K562 (cell line): ENCODE measurements around the gene GPSM3. TPM values are rescaled to one million over a fixed set of nuclear protein-coding genes. Genes with fewer than 3 reads are reported as not detected.

Experiments
- ARID2 ChIP-seq: fragments of 450-650 bp; IDR thresholded peaks from 2 replicates; pipeline ENCODE4 v1.6.1; 2017; ENCODE audit warnings: antibody characterized with exemption, mild to moderate bottlenecking
- CCAR2 ChIP-seq: fragments of 200-400 bp; formaldehyde crosslinking; IDR thresholded peaks from 2 replicates; pipeline ENCODE4 v1.6.1; 2017; ENCODE audit warnings: mild to moderate bottlenecking, low read depth, low read length
- ELF1 ChIP-seq: fragments of 200-800 bp; sonication (Bioruptor generic); IDR thresholded peaks from 2 replicates; pipeline ENCODE4 v1.6.1; 2016; ENCODE audit warnings: missing genetic modification characterization, missing compliant biosample characterization
- FOXJ3 ChIP-seq: sonication (generic); formaldehyde crosslinking; IDR thresholded peaks from 2 replicates; pipeline ENCODE4 v1.4.0; 2020; ENCODE audit warnings: mild to moderate bottlenecking, missing genetic modification reagents
- FOXM1 ChIP-seq, 2 experiments: fragments of 450-650 bp in 1 of 2; sonication (generic) in 1 of 2; formaldehyde crosslinking in 1 of 2; IDR thresholded peaks; 2 replicates each; pipeline versions ENCODE4 v1.6.1 to v1.9.0; 2017 to 2022; ENCODE audit warnings: low read depth in 2 of 2, mild to moderate bottlenecking in 2 of 2, missing genetic modification reagents in 1 of 2, moderate library complexity in 1 of 2
- HDAC8 ChIP-seq: fragments of 450-650 bp; IDR thresholded peaks from 2 replicates; pipeline ENCODE4 v1.6.1; 2016; ENCODE audit warnings: mild to moderate bottlenecking, missing genetic modification characterization, moderate library complexity, missing compliant biosample characterization
- IRF2 ChIP-seq: sonication (generic); formaldehyde crosslinking; IDR thresholded peaks from 2 replicates; pipeline ENCODE4 v1.8.1; 2022; ENCODE audit warnings: mild to moderate bottlenecking, missing genetic modification reagents
- L3MBTL2 ChIP-seq: fragments of 450-650 bp; IDR thresholded peaks from 2 replicates; pipeline ENCODE4 v1.6.1; 2016; ENCODE audit warnings: mild to moderate bottlenecking, moderate library complexity
- NFXL1 ChIP-seq: fragments of 450-650 bp; formaldehyde crosslinking; IDR thresholded peaks from 2 replicates; pipeline ENCODE4 v1.4.0; 2021; ENCODE audit warnings: mild to moderate bottlenecking
- PREB ChIP-seq: sonication (generic); formaldehyde crosslinking; IDR thresholded peaks from 2 replicates; pipeline ENCODE4 v1.8.1; 2023; ENCODE audit warnings: mild to moderate bottlenecking, missing genetic modification reagents
- RBM34 ChIP-seq: fragments of 200-400 bp; formaldehyde crosslinking; IDR thresholded peaks from 2 replicates; pipeline ENCODE4 v1.6.1; 2018; ENCODE audit warnings: low read length, borderline replicate concordance; ENCODE audit not compliant: insufficient read depth
- SP1 ChIP-seq: sonication (generic); formaldehyde crosslinking; IDR thresholded peaks from 2 replicates; pipeline ENCODE4 v1.8.1; 2022; ENCODE audit warnings: mild to moderate bottlenecking, missing genetic modification reagents
- ZNF3 ChIP-seq: fragments of 250-450 bp; sonication (Bioruptor Pico); IDR thresholded peaks from 2 replicates; pipeline ENCODE4 v1.5.0; 2021; ENCODE audit warnings: mild to moderate bottlenecking, moderate library complexity
- ZNF512 ChIP-seq: IDR thresholded peaks from 2 replicates; pipeline ENCODE4 v1.6.1; 2016; ENCODE audit warnings: missing genetic modification characterization, missing compliant biosample characterization
- ZSCAN29 ChIP-seq: fragments of 450-650 bp; IDR thresholded peaks from 2 replicates; pipeline ENCODE4 v1.6.1; 2017
- polyA plus RNA-seq, 8 experiments: library from polyadenylated mRNA; depleted of rRNA in 4 of 8; stranded (reverse) in 5 of 8; unstranded in 3 of 8; fragments of >200 nt; fragmentation: Nextera tagmentation in 2 of 8; fragmentation: Illumina TruSeq in 1 of 8; extraction: Ambion mirVana in 2 of 8; extraction: Trizol in 1 of 8; gene quantifications; 2 replicates each; pipeline versions ENCODE4 v1.2.1 to v1.2.3, GENCODE V29; 2011 to 2014; ENCODE audit warnings: inconsistent platforms in 1 of 8, missing spikeins in 1 of 8
- total RNA-seq, 7 experiments: library from RNA; depleted of rRNA in 6 of 7; stranded (reverse); fragments of >200 nt in 6 of 7; fragmentation: Illumina TruSeq in 2 of 7; extraction: Trizol in 2 of 7; gene quantifications; 2 replicates each; pipeline versions ENCODE4 v1.2.1 to v1.2.3, GENCODE V29; 2011 to 2021; ENCODE audit warnings: low replicate concordance in 1 of 7
- TF ChIP-seq, protein P1 (sequence below): fragments of 250-450 bp; sonication (Bioruptor Pico); IDR thresholded peaks from 2 replicates; pipeline ENCODE4 v1.4.0; 2020; ENCODE audit warnings: mild to moderate bottlenecking, moderate library complexity
- TF ChIP-seq, protein P2 (sequence below): sonication (generic); formaldehyde crosslinking; IDR thresholded peaks from 2 replicates; pipeline ENCODE4 v1.4.0; 2020; ENCODE audit warnings: mild to moderate bottlenecking, missing genetic modification reagents
- TF ChIP-seq, protein P3 (sequence below): fragments of 450-650 bp; formaldehyde crosslinking; IDR thresholded peaks from 2 replicates; pipeline ENCODE4 v1.4.0; 2022; ENCODE audit warnings: missing genetic modification characterization

The GPSM3 gene
- total and polyA plus RNA-seq, 9 of the 15 experiments (the other 6 are each of a cell fraction or from before 2014, with no cell fraction given): 5.3 to 42.6 (median 24.4) TPM

DNA sequence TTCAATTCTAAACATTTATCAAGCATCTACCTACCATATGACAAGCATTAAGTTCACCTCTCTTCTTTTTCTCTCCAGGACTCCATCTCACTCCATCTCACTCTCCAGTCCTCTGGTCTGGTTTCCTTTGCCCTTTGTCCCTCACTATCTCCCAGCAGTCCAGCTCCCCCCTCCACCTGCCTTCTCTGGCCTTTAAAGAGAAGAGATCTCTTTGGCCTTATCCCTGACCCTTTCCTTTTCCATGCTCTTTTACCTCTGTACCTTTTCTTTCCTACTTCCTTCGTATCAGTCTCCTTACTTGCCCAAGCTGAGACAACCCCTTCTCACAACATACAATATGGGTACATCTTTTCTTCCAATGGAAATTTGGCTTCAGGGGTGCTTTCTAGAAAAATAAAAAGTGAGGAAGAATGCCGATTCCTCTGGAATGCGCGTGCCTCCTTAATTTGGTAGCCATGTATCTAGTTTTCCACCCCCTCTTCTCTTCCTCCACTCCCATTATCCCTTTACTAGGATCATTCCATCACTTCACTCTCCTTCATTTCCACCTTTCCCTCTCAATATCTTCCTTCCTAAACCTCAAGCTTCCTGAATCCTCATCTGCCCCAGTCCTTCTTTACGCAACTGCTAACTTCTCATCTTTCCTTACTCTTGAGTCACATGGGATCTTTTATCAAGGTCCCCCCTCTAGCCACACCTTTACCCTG is 15.8 kb downstream of the GPSM3 start (continued):
- TF ChIP-seq, protein P1, sequence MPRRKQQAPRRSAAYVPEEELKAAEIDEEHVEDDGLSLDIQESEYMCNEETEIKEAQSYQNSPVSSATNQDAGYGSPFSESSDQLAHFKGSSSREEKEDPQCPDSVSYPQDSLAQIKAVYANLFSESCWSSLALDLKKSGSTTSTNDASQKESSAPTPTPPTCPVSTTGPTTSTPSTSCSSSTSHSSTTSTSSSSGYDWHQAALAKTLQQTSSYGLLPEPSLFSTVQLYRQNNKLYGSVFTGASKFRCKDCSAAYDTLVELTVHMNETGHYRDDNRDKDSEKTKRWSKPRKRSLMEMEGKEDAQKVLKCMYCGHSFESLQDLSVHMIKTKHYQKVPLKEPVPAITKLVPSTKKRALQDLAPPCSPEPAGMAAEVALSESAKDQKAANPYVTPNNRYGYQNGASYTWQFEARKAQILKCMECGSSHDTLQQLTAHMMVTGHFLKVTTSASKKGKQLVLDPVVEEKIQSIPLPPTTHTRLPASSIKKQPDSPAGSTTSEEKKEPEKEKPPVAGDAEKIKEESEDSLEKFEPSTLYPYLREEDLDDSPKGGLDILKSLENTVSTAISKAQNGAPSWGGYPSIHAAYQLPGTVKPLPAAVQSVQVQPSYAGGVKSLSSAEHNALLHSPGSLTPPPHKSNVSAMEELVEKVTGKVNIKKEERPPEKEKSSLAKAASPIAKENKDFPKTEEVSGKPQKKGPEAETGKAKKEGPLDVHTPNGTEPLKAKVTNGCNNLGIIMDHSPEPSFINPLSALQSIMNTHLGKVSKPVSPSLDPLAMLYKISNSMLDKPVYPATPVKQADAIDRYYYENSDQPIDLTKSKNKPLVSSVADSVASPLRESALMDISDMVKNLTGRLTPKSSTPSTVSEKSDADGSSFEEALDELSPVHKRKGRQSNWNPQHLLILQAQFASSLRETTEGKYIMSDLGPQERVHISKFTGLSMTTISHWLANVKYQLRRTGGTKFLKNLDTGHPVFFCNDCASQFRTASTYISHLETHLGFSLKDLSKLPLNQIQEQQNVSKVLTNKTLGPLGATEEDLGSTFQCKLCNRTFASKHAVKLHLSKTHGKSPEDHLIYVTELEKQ (CRISPR knock-in tag): 0 out of 2 replicates have a peak, but pooled peaks have one; percentile 29
- no peak for TF ChIP-seq SP1 (CRISPR knock-in tag)
- TF ChIP-seq CCAR2: no peak
- no peak for TF ChIP-seq HDAC8 (tag)
- peak; percentile 32; the same call in 1 of the 2 replicates for TF ChIP-seq ZSCAN29
- TF ChIP-seq ELF1 (tag): 0 out of 2 replicates have a peak, but pooled peaks have one; percentile 6
- no peak for TF ChIP-seq FOXJ3 (CRISPR knock-in tag)
- TF ChIP-seq ARID2: peak; percentile 76
- no peak for TF ChIP-seq PREB (CRISPR knock-in tag)
- TF ChIP-seq, protein P2, sequence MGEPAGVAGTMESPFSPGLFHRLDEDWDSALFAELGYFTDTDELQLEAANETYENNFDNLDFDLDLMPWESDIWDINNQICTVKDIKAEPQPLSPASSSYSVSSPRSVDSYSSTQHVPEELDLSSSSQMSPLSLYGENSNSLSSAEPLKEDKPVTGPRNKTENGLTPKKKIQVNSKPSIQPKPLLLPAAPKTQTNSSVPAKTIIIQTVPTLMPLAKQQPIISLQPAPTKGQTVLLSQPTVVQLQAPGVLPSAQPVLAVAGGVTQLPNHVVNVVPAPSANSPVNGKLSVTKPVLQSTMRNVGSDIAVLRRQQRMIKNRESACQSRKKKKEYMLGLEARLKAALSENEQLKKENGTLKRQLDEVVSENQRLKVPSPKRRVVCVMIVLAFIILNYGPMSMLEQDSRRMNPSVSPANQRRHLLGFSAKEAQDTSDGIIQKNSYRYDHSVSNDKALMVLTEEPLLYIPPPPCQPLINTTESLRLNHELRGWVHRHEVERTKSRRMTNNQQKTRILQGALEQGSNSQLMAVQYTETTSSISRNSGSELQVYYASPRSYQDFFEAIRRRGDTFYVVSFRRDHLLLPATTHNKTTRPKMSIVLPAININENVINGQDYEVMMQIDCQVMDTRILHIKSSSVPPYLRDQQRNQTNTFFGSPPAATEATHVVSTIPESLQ (CRISPR knock-in tag): no peak
- TF ChIP-seq, protein P3, sequence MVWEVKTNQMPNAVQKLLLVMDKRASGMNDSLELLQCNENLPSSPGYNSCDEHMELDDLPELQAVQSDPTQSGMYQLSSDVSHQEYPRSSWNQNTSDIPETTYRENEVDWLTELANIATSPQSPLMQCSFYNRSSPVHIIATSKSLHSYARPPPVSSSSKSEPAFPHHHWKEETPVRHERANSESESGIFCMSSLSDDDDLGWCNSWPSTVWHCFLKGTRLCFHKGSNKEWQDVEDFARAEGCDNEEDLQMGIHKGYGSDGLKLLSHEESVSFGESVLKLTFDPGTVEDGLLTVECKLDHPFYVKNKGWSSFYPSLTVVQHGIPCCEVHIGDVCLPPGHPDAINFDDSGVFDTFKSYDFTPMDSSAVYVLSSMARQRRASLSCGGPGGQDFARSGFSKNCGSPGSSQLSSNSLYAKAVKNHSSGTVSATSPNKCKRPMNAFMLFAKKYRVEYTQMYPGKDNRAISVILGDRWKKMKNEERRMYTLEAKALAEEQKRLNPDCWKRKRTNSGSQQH (CRISPR knock-in tag): peak; percentile 54; the same call in 1 of the 2 replicates
- TF ChIP-seq ZNF512 (tag): peak; percentile 79; the same call in 1 of the 2 replicates
- no peak for TF ChIP-seq RBM34
- TF ChIP-seq L3MBTL2: no peak
- TF ChIP-seq IRF2 (CRISPR knock-in tag): no peak
- TF ChIP-seq NFXL1 (CRISPR knock-in tag): no peak
- no peak for TF ChIP-seq ZNF3
- TF ChIP-seq FOXM1 (IDR thresholded peaks at IDR 0.05; ENCODE audit: low read depth): no peak
- no peak for TF ChIP-seq FOXM1 (CRISPR knock-in tag; IDR thresholded peaks at IDR 0.05; ENCODE audit: low read depth)
